CD4-positive, alpha-beta T cell treated with Interferon alpha-2 for 1 hour (primary cell): ENCODE data around the gene GINS2.

ENCODE experiments used
- DNase-seq, 2 donors: peaks; one replicate each; pipeline ENCODE4 v3.0.0-alpha.2; 2020 to 2022

Gene GINS2

GRCh38 chr16:85687651-85688471 lies 893 bp downstream of the GINS2 start:
- peak in 1 of 2 donors; percentile 6 for DNase-seq

DNA sequence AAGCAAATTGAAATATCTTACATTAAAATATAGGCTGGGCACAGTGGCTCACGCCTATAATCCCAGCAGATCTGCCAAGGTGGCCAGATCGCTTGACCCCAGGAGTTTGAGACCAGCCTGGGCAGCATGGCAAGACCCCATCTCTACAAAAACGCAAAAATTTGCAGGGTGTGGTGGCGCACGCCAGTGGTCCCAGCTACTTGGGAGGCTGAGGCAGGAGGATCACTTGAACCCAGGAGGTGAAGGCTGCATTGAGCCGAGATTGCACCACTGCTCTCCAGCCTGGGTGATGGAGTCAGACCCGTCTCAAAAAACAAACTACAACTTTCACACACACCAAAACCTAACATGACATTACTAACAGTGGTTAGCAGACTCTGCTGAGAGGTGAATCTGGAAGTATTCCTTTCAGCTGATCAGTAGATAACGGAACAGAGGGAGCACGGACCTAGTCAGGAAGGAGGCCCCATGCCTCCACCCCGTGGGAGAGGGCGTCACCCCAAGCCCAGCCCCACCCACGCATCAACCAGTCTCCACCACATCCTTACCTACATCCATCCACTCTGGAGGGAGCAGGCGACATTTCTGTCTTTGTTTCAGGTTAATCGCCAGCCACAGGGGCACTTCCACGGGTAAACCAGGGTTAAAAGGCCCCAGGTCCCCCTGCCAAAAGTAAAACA lies 1.7 kb downstream of the GINS2 start:
- DNase-seq, result no peak

- no peak for DNase-seq
Observed at GRCh38 chr16:85685251-85685650, 3.5 kb downstream of the GINS2 start.

DNA sequence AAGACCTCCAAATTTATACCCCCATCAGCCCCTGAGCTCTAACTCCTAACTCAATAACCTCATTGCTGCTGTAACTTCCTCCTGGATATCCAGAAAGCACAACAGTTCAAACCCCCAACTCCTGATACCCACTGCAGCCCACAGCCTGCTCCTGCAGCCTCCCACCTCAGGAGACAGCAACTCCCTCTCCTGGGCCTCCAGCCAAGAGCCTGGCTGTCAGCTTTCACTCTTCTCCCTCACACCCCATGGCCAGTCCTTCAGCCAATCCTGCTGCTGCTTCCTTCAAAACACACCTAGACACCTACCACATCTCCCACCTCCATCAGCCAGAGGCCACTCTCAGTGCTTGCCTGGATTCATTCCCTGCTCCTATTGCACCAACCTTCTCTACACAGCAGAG lies 5.4 kb downstream of the GINS2 start:
- no peak for DNase-seq

- no peak for DNase-seq
Observed at GRCh38 chr16:85682516-85682915, 6.2 kb downstream of the GINS2 start.

- DNase-seq, result no peak
Observed at GRCh38 chr16:85681255-85681654, 7.5 kb downstream of the GINS2 start.

DNA sequence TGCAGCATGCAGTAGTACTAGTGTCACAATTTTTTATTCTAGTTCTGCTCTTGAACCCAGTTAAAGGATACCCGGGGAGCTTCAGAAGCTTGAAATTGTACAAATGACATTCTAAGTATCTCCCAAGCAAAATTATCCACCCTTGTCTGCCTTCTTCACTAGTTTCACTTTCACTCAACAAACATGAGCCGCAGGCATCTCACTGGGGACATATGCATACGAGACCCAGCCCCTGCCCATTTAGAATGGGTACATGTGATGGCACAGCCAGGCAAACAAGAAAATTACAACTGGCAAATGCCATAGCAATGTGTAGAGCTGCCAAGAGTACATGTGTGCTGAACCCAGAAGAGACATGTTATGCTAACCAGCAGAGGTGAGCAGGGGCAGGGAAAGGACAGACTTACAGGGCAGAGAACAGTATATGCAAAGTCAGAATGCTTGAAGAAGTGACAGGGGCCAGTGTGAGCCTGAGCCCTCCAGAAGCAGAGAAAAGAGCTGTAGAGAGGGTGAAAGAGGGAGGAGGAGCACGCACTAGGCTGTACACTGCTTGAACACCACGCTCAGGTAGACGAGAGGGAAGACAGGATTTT lies 8.3 kb downstream of the GINS2 start:
- DNase-seq, result no peak

DNA sequence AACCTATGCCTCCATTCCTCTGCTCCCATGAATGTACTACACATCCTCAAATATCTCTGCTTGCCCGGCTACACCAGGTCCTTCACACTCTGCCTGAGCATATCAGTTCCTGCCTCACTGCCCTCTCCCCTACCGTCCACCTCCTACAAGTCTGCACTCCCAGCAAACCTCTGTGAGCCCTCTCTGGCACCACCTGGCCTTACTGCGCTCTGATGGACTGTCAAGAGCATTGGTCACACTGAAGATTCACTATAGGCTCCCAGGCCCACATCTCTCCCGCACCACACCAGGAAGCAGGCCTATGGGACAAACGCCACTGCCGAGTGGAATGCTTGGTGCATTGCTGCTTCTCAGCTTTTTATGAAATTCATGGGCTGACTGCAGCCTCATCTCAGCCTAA lies 8.9 kb downstream of the GINS2 start:
- DNase-seq, result no peak

GRCh38 chr16:85678821-85679220 lies 9.9 kb downstream of the GINS2 start:
- DNase-seq, result no peak

GRCh38 chr16:85678016-85678415 lies 10.7 kb downstream of the GINS2 start:
- DNase-seq, result no peak

DNA sequence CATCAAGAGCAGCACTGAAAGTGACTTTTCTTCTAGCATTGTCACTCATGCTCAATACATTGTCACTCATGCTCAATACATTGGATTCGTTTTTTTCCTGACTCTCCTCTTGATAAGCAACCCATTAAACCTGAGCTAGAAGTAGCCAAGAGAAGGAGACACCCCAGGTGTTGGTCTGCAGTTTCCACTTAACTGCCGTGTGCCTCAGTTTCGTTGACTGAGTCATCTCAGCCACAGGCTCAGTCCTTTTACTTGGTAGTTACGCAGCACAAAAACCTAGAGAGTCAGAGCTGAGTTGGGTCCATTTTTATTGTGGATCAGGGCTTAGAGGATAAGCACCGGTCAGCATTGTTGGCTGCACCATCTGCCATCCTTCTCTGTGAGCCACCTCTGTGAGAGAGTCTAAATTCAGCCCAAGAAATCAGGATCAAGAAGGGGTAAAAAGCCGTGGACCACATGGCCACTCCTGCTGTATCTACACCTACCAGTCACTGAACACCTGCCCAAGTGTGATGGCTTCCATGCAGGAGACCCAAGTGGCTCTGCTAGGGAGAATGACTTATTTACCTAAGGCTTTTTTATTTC lies 11.3 kb downstream of the GINS2 start:
- no peak for DNase-seq

DNA sequence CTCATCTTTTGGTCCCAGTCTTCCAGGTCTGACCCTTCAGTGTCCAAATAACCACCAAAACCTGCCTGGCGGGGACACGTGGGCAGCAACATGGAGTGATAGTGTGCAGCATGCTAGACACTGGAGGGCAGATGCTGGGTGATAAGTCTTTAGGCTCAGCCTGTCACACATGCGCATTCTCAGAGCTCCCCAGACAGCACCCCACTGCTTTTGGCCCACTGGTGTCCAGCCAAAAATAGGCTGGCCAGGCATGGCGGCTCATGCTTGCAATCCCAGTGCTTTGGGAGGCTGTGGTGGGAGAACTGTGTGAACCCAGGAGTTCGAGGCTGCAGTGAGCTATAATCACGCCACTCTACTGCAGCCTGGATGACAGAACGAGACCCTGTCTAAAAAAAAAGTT lies 12.3 kb downstream of the GINS2 start:
- DNase-seq, result no peak

DNA sequence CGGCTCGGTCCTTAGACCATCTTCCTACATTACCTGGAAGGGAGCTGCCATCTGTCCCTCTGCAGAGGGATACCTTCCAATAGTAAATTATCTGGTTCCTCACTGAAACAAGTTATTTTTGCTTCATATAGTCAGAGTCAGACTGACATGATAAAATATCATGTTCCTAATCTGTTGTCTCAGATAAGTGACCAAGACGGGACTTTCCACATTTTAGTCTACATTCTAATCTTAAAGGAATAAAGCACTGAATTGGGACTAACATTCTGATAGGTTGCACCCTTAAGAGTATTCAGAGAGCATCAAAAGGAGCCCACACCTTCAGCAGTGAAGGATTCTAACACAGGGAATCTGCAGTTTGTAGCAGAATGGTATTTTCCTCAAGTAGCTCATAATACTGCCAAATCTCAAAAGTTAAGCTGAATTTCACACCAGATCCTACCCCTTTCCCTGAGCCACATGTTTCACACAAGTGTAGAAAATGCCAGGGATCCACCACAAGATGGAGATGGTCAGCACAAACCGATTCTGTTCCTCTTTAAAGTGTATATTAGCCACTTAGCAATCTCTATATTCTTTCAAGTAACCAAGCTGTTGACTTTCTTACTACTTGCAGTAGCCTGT lies 13.4 kb downstream of the GINS2 start:
- no peak for DNase-seq

DNA sequence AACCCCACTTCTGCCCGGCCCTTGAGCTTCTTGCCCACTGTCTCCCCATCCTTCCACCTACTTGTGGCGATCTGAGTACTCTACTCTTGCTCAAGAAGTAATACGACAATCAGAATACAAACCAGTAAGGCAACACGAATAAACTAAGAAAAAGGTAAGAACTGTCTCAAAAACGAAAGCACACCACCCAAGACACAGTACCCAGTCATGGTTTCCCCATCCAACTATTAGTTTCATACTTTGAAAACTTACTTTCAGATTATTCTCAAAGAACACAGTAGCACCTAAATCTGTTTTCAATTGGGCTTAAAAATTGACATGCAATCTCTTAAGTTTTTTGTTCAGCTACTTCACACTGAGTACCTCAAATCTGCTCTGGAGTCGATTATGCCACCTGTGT lies 13.9 kb downstream of the GINS2 start:
- DNase-seq, result no peak

GRCh38 chr16:85674418-85674755 lies 14.4 kb downstream of the GINS2 start:
- DNase-seq, result no peak

GRCh38 chr16:85673529-85674417 lies 15.0 kb downstream of the GINS2 start:
- no peak for DNase-seq

GRCh38 chr16:85670840-85671239 lies 17.9 kb downstream of the GINS2 start:
- DNase-seq, result no peak

GRCh38 chr16:85668676-85669424 lies 19.9 kb downstream of the GINS2 start:
- no peak for DNase-seq

GRCh38 chr16:85667841-85668413 lies 20.8 kb downstream of the GINS2 start:
- no peak for DNase-seq

DNA sequence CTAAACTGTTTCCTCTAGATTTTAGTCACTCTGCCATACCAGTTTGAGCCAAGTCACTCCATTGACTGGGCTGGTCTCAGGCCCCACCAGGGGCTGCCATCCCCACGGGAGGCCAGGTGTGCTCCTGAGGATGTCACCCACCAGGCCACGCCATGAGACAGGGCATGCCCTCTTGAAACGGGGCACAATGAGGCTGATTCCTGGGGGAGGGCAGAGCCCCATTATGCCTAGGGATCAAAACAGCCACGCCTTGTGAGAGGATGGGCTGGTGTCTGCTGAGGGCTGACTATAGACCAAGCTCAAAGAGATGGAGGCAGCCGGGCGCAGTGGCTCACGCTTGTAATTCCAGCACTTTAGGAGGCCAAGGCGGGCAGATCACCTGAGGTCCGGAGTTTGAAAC lies 21.5 kb downstream of the GINS2 start:
- DNase-seq, result no peak

DNA sequence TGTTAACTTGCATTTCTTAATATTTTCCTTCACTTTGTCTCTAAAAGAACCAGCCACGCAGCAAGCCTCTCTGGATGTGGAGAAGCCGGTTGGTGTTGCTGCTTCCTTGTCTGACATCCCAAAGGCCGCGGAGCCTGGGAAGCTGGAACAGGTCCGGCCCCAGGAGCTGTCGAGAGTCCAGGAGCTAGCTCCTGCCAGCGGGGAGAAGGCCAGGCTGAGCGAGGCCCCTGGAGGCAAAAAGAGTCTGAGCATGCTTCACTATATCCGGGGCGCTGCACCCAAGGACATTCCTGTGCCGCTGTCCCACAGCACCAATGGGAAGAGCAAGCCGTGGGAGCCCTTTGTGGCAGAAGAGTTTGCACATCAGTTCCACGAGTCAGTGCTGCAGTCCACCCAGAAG lies 22.8 kb downstream of the GINS2 start:
- DNase-seq, result no peak
